Measurements from ENCODE around the gene ABCC1.
"Not testable (repeated sequence)": the region's sequence is repeated elsewhere in the genome, so short reads cannot be mapped to it uniquely, and the experiment has no call there.

Gene ABCC1

DNA sequence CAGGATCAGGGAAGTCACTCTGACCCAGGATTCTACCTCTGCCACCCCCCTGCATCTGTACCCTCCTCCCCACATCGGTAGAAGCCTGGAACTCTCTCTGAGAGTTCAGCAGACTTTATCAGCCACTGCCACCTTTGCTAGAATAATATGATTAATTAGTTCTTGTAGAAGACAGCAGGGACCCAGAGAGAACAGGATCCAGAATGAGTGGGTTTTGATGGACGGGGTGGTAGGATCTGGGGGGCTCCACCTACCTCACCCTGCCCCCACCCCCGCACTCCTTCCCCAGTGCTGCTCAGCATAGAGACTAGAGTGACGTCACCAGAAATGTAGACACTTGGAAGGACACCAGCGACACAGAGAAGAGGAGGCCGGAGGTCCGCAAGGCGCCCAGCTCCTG lies 240.4 kb downstream of the ABCC1 start:
- no peak for DNase-seq (ENCODE audit: low read depth in 2 of 2)

DNA sequence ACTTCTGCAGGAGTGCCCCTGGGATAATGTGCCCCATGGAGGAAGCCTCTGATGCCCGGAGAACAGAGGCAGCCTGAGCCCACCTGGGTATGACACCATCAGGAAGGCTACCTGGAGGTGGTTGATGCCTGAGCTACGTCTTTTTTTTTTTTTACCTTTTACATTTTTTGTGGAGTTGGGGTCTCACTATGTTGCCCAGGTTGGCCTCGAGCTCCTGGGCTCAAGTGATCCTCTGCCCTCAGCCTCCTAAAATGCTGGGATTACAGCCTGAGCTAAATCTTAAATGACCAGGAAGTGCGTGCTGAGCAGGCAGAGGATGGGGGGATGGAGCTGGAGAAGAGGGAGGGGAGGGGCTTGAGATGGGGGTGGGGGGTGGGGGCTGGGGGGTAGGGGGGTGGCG lies 241.1 kb downstream of the ABCC1 start:
- DNase-seq (ENCODE audit: low read depth in 2 of 2): no peak

DNA sequence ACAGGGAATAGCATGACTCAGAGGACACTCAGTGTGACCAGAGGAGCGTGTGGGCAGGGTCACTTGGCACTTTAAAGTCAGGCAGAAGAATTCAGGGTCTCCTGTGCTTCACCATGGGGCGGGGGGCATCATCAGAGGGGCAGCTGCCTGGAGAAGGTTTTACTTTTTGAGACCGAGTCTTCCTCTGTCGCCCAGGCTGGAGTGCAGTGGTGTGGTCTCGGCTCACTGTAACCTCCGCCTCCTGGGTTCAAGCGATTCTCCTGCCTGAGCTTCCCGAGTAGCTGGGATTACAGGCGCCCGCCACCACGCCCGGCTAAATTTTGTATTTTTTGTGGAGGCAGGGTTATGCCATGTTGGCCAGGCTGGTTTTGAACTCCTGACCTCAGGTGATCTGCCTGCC lies 241.6 kb downstream of the ABCC1 start:
- not testable (repeated sequence) for DNase-seq (ENCODE audit: low read depth in 2 of 2)

DNA sequence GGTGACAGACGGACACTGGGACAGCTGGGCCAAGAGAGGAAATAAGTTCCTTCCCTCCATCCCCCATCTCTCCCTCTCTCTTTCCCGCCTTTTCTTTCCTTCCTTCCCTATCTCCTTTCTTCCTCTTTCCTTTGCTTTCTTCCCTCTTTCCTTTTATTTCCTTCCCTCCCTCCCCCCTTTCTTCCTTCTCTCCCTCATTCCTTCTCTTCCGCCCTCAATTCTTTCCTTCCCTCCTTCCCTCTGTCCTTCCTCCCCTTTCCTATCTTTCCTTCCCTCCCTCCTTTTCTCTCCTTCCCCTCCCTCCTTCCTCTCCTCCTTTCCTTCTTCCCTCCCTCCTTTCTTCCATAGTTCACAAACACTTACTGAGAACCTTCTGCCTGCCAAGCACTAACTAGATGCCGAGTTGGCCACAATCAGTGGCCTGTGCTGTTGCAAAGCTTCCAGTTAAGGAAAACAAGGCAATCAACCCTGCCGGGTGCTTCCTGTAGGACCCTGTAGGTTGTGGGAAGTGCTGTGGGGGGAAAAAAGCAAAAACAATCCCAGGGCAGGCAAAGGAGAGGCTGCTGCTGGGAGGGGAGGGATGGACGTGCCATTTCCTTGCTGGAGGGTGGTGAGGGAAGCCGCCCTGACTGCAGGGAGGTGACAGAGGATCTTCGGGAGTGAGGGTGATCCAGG lies 242.2 kb downstream of the ABCC1 start:
- no peak for DNase-seq (ENCODE audit: low read depth in 2 of 2)

Data from fibroblast of skin of left biceps (primary cell).